HG03135 (cell line): ENCODE measurements around the gene UGT2A1.
"Not testable (repeated sequence)": the region's sequence is repeated elsewhere in the genome, so short reads cannot be mapped to it uniquely, and the experiment has no call there.

ENCODE experiments used
- ATAC-seq: cut with Tn5 transposase; IDR thresholded peaks from one replicate; pipeline ENCODE4 v1.9.1; 2021; ENCODE audit warnings: mild to moderate bottlenecking, moderate library complexity; ENCODE audit not compliant: unreplicated experiment

UGT2A1 gene

DNA sequence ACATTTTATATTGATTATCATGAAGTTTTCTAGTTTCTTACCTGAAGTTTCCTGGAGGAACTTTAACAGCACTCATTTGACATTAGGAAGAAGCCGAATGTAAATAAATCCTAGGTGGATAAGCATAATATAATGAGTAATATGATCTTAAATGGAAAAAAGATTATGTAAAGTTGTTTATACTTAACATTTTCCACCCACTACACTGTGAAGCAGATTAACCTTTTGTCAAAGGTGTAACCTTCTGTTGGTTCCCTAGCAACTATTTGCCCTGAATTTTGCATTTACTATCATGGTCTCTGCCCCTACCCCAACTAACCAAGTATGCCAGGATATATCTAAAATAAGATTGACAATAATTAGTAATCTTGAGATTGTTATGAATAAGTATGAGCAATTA, at the start of gene UGT2A1:
UGT2A1 (minus strand) TSS at position 101 of the 400 bp plus-strand sequence. CDS start 5,603 bp downstream, outside the sequence.
- ATAC-seq: no peak

GRCh38 chr4:69702201-69702600, 49.2 kb upstream of the UGT2A1 start:
- ATAC-seq: no peak

GRCh38 chr4:69701696-69702095, 48.6 kb upstream of the UGT2A1 start:
- ATAC-seq: no peak

GRCh38 chr4:69697536-69698242, 44.6 kb upstream of the UGT2A1 start:
- ATAC-seq: no peak

DNA sequence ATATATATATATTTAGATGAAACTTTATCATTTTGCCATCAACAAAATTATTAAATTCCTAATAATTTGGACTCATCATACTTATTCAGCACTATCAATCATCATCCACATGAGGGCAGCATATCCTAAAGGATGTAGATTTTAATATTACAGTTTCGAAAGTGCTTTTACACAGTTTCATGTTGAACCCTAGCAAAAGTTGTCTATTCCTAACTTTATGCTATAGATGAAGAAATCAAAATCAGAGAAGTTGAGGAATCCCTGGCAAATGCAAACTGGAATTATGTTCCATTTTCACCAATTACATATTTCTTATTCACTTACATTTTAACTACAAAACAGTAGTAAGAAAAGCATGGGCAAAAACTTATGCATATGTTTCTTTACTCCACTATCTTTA, 36.6 kb upstream of the UGT2A1 start:
- ATAC-seq: no peak

GRCh38 chr4:69684804-69685203, 31.8 kb upstream of the UGT2A1 start:
- ATAC-seq: no peak

DNA sequence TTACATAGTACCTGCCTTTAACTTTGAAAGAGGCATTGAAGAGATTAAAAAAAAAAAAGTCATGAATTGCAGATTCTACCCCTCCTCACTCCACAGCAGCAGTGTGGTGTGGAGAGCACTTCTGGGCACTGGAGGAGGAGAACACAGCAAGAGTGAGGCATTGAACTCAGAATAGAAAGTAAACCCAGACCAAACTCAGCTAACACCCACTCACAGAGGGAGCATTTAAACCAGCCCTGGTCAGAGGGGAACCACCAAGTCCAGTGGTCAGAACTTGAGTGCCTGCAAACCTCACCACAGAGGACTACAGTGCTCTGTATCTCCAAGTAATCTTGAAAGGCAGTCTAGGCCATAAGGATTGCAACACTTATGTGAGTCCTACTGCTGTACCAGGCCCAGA, 15.6 kb upstream of the UGT2A1 start:
- ATAC-seq: no peak

DNA sequence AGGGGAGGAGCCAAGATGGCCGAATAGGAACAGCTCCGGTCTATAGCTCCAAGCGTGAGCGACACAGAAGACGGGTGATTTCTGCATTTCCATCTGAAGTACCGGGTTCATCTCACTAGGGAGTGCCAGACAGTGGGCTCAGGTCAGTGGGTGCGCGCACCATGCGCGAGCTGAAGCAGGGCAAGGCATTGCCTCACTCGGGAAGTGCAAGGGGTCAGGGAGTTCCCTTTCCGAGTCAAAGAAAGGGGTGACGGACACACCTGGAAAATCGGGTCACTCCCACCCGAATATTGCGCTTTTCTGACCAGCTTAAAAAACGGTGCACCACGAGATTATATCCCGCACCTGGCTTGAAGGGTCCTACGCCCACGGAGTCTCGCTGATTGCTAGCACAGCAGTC, 11.0 kb upstream of the UGT2A1 start:
- ATAC-seq: not testable (repeated sequence)

- ATAC-seq: not testable (repeated sequence)
Measured at GRCh38 chr4:69661130-69661803, 8.2 kb upstream of the UGT2A1 start.

GRCh38 chr4:69658133-69658532, 5.1 kb upstream of the UGT2A1 start:
- no peak for ATAC-seq

GRCh38 chr4:69656653-69657158, 3.7 kb upstream of the UGT2A1 start:
- ATAC-seq: no peak

- no peak for ATAC-seq
Measured at GRCh38 chr4:69650872-69651271, 2.2 kb downstream of the UGT2A1 start.

- ATAC-seq: no peak
Measured at GRCh38 chr4:69649629-69650028, 3.4 kb downstream of the UGT2A1 start.

DNA sequence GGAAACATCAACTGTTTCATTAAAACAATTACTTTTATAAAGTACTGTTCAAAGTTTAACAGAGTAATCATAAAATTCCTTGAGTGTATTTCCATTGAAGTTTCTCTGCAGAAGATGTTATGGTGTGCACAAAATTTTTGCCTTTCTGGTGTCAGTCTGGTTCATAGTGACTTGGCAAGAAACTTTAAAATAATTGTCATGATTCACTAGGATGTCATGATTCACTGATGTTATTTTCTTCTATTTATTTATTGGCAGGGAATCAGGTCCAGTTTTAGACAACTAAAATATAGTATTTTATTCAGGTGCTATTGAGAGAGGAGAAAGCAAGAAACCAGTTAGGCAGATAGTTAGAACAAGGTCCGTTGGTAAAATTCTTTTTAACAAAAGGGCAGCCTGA, 3.8 kb downstream of the UGT2A1 start:
- no peak for ATAC-seq

- ATAC-seq: no peak
Measured at GRCh38 chr4:69642961-69643360, 10.1 kb downstream of the UGT2A1 start.

GRCh38 chr4:69640289-69640688, 12.8 kb downstream of the UGT2A1 start:
- ATAC-seq: no peak

GRCh38 chr4:69639542-69639941, 13.5 kb downstream of the UGT2A1 start, which contains the start of gene UGT2A2:
TSS of gene UGT2A2 (minus strand) at chr4:69639642. CDS start at chr4:69639640, 2 bp downstream.
- ATAC-seq: no peak

GRCh38 chr4:69617083-69617694, 35.9 kb downstream of the UGT2A1 start:
- ATAC-seq: no peak

- no peak for ATAC-seq
Measured at GRCh38 chr4:69610484-69610883, 42.6 kb downstream of the UGT2A1 start.

- no peak for ATAC-seq
Measured at GRCh38 chr4:69601065-69601464, 52.0 kb downstream of the UGT2A1 start.

- no peak for ATAC-seq
Measured at GRCh38 chr4:69600013-69600412, 53.0 kb downstream of the UGT2A1 start.

GRCh38 chr4:69594382-69594781, 58.7 kb downstream of the UGT2A1 start:
- no peak for ATAC-seq
